CD4-positive, alpha-beta T cell (primary cell): ENCODE measurements around the gene DENND1A. TPM values are rescaled to one million over a fixed set of nuclear protein-coding genes. Genes with fewer than 3 reads are reported as not detected.

Source experiments
- ATAC-seq: fragments of 200-7000 bp; cut with Tn5 transposase; one replicate; pipeline ENCODE4 v1.10.0; 2022; ENCODE audit warnings: mild to moderate bottlenecking; ENCODE audit not compliant: poor library complexity
- CTCF ChIA-PET: fragments of 350-600 bp; sonication (Branson Sonifier 250); formaldehyde crosslinking; loops from one replicate; lab custom pipeline; 2021; ENCODE audit warnings: antibody characterized with exemption, inconsistent platforms; lab: Charles Lee
- POLR2A ChIA-PET: fragments of 350-600 bp; sonication (Branson Sonifier 250); formaldehyde crosslinking; loops from one replicate; lab custom pipeline; 2021; ENCODE audit warnings: antibody characterized with exemption, inconsistent platforms; lab: Charles Lee
- DNase-seq, 14 experiments: peaks; one replicate each; pipeline ENCODE4 v3.0.0-alpha.2; 2013 to 2020; ENCODE audit warnings: mixed read lengths in 2 of 14
- H3K27ac ChIP-seq, 2 donors: one replicate each; pipeline versions ENCODE4 v1.5.1 to v1.7.0; 2013; ENCODE audit warnings: low read length in 2 of 2, low read depth in 1 of 2, mild to moderate bottlenecking in 1 of 2
- H3K27me3 ChIP-seq, 2 experiments: 1 replicate in 1 of 2; 2 replicates in 1 of 2; pipeline versions ENCODE4 v1.6.1 to v1.7.0; 2013; ENCODE audit warnings: low read length in 2 of 2, control low read depth in 1 of 2, mild to moderate bottlenecking in 1 of 2, moderate library complexity in 1 of 2; ENCODE audit not compliant: insufficient read depth in 2 of 2, control insufficient read depth in 1 of 2
- H3K36me3 ChIP-seq: one replicate; pipeline ENCODE4 v1.6.1; 2013; ENCODE audit warnings: low read length, control low read depth; ENCODE audit not compliant: insufficient read depth
- H3K4me1 ChIP-seq: one replicate; pipeline ENCODE4 v1.6.1; 2013; ENCODE audit warnings: low read length, control low read depth; ENCODE audit not compliant: insufficient read depth
- H3K4me3 ChIP-seq: one replicate; pipeline ENCODE4 v1.5.1; 2013; ENCODE audit warnings: mild to moderate bottlenecking, low read length, moderate library complexity
- H3K9me3 ChIP-seq, 2 experiments: 1 replicate in 1 of 2; 2 replicates in 1 of 2; pipeline versions ENCODE4 v1.6.1 to v1.7.0; 2013; ENCODE audit warnings: low read length in 2 of 2, mild to moderate bottlenecking in 2 of 2, control low read depth in 1 of 2, moderate library complexity in 1 of 2; ENCODE audit not compliant: control insufficient read depth in 1 of 2, insufficient read depth in 1 of 2
- H3K27ac Mint-ChIP-seq: one replicate; pipeline ENCODE4 v1.8.0; 2020; ENCODE audit warnings: mixed read lengths
- H3K27me3 Mint-ChIP-seq: one replicate; pipeline ENCODE4 v1.8.0; 2021; ENCODE audit warnings: mixed read lengths
- H3K36me3 Mint-ChIP-seq: one replicate; pipeline ENCODE4 v1.8.0; 2021; ENCODE audit warnings: low read depth, mixed read lengths
- H3K4me1 Mint-ChIP-seq: one replicate; pipeline ENCODE4 v1.8.0; 2021; ENCODE audit warnings: low read depth, mixed read lengths
- H3K4me3 Mint-ChIP-seq: one replicate; pipeline ENCODE4 v1.8.0; 2020; ENCODE audit warnings: mild to moderate bottlenecking, mixed read lengths
- H3K9me3 Mint-ChIP-seq: one replicate; pipeline ENCODE4 v1.8.0; 2020; ENCODE audit warnings: mixed read lengths
- intact Hi-C, 2 experiments: fragments of 100-400 bp; cut with DNase I in 1 of 2; cut with micrococcal nuclease in 1 of 2; formaldehyde crosslinking; loops; one replicate each; pipeline versions ENCODE4 v1.15.1 to v1.9.0; 2023 to 2025; cut with DNase I, micrococcal nuclease
- total RNA-seq, 174 experiments: library from RNA in 2 of 174; stranded (reverse) in 2 of 174; gene quantifications; one replicate each; pipeline ENCODE4 v1.2.3 and lab custom pipeline; 2021 to 2026
- TF ChIP-seq, protein P1 (sequence below): fragments of 200-600 bp; IDR thresholded peaks from one replicate; pipeline ENCODE4 v1.8.0; 2022; ENCODE audit warnings: antibody characterized with exemption, mild to moderate bottlenecking

Gene DENND1A
- total RNA-seq, 2 experiments from 2014 or later = 20.0 to 20.6 TPM

DNA sequence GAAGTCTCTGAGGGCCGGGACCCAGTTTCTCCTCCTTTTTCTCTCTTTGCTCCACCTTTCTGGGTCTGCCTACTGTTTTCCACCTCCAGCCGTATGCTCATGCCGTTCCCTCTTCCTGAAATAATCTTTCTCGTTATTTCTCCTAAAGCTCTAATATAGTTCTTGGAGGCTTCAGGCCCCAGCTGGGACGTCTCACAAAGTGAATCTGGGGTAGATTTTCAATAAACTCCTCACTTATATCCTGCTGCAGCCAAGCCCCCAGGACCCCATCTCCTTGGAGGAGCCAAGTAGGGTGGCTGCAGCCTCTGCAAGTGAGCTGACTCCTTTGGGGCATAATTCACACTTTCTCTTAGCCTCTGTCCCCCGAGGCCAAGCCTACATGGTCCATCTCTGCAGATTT lies 588.1 kb downstream of the DENND1A start:
- Mint-ChIP-seq H3K9me3 (no peaks in the 10 kb centered on the region), H3K36me3 (no peaks in the 10 kb centered on the region), H3K4me3 (peak overlapping the region; percentile 39), H3K4me1 (peaks cover 36% of the 10 kb centered on the region), H3K27me3 (no peaks in the 10 kb centered on the region), H3K27ac (no peak overlapping the region)
- CTCF ChIA-PET = no interaction called here
- intact Hi-C loops = no loop called here
- H3K9me3 ChIP-seq = no peaks in the 10 kb centered on the region
- DNase-seq (no peak), ATAC-seq (no peak)
- TF ChIP-seq, protein P1, sequence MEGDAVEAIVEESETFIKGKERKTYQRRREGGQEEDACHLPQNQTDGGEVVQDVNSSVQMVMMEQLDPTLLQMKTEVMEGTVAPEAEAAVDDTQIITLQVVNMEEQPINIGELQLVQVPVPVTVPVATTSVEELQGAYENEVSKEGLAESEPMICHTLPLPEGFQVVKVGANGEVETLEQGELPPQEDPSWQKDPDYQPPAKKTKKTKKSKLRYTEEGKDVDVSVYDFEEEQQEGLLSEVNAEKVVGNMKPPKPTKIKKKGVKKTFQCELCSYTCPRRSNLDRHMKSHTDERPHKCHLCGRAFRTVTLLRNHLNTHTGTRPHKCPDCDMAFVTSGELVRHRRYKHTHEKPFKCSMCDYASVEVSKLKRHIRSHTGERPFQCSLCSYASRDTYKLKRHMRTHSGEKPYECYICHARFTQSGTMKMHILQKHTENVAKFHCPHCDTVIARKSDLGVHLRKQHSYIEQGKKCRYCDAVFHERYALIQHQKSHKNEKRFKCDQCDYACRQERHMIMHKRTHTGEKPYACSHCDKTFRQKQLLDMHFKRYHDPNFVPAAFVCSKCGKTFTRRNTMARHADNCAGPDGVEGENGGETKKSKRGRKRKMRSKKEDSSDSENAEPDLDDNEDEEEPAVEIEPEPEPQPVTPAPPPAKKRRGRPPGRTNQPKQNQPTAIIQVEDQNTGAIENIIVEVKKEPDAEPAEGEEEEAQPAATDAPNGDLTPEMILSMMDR = no peak
- H3K27ac ChIP-seq = no peak overlapping the region
- H3K4me1 ChIP-seq = peaks cover 29% of the 10 kb centered on the region
- H3K36me3 ChIP-seq = no peaks in the 10 kb centered on the region
- H3K27me3 ChIP-seq = no peaks in the 10 kb centered on the region
- POLR2A ChIA-PET = no interaction called here
- no peak overlapping the region for H3K4me3 ChIP-seq

DNA sequence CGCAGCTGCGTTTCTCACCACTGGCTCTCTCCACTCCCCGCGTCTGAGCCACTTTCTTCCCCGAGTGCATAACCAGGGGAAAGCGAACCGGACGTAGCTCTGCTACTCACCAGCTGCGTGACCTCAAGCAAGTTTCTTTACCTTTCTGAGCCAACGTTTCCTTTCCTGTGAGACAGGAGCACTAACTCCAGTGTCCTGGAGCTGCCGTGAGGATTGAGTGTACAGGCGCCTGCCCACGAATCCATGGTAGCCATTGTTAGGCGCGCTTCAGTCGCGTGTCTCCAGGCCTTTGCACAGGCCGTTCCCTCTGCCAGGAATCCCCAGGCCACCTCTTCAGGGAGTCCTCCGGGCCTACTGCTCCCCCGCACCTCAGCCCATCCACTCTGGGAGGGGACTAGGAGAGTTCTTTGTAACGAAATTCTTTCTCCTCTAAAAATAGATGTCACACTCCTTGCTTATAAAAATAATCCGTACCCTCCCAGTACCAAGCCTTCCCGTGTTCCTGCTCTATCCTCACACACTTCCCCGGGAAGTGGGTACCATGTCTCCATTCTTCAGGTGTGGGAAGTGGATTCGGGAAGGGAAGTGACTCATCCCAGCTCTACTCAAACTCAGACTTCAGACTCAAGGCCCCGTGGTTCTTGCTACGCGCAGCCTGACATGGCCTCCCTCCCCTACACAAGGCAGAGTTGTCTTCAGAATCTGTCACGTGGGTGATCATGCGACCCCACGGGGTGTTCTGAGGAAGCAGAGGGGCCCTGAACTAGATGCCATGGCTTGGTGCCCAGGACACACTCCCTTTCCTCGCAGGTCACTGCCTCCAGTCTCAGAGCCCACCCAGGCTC lies 590.0 kb downstream of the DENND1A start:
- no peaks in the 10 kb centered on the region for H3K36me3 Mint-ChIP-seq
- CTCF ChIA-PET = interaction anchor here (0.7 to 2.7 kb wide), 5 partner anchors 10 to 114 kb away, joined by 3 to 12 read pairs (median 3); no protein-coding TSS in a partner anchor
- Histone ChIP-seq H3K4me3 (peak overlapping the region; percentile 69), H3K27ac (peak overlapping the region; percentile 18 to 35), H3K27me3 (no peaks in the 10 kb centered on the region), H3K4me1 (peaks cover 29% of the 10 kb centered on the region), H3K9me3 (no peaks in the 10 kb centered on the region), H3K36me3 (no peaks in the 10 kb centered on the region)
- H3K9me3 Mint-ChIP-seq = no peaks in the 10 kb centered on the region
- POLR2A ChIA-PET = interaction anchor here (1.1 to 2.7 kb wide), 7 partner anchors 10 to 435 kb away, joined by 4 to 12 read pairs (median 7); partner anchors contain the start of gene RC3H2
- H3K27ac Mint-ChIP-seq = peak overlapping the region; percentile 85
- peaks cover 36% of the 10 kb centered on the region for H3K4me1 Mint-ChIP-seq
- intact Hi-C loops = loop anchor here (2.0 to 5.0 kb wide), 2 partner anchors 17 to 73 kb away; partner anchors contain the start of gene STRBP (in 2 of the 2)
- peak overlapping the region; percentile 89 for H3K4me3 Mint-ChIP-seq
- H3K27me3 Mint-ChIP-seq = no peaks in the 10 kb centered on the region
- TF ChIP-seq, protein P1 = no peak
- DNase-seq (peak in 9 of 14 experiments; percentile 26 to 59 (median 36)), ATAC-seq (peak; percentile 49)

DNA sequence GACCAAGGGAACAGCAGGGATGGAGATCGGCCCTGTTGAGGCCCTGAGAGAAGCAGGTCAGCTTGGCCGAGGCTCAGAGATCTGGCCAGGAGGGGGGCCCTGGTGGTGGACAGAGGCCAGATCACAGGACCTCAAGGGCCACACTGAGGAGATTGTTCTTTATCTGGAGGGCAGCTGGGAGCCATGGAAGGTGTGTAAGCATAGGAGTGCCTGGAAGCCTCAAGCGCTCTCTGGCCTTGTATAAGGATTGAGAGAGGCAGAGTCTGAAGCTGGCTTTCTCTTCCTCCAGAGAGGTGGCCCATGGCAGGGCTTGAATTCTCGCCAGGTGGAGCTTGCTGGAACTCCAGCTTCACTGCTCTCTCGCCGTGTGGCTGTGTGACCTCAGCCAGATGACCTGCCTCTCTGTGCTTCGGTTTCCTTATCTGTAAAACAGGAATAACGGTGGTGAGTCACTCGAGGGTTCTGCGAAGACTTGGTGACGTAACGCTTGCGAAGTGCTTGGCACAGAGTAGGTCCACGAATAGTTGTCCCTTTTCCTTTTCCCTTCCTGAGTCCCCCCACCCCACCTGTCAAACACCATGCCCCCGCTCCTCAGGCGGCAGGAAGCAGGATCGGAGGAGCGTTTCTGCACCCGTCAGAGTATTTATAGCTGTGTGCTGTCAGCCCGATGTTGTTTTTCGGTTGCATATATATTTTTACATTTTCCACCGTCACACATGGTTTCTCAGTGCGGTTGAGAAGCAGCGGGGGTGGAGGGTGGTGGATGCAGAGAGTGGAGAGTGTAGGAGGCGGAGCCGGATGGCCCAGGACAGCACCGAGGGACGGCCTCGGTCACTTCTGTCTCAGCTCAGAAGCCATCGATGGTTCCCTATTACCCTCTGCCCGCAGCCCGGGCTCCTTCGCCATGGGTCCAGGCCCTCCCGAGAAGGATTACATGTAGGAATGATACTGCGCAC lies 590.9 kb downstream of the DENND1A start:
- Histone ChIP-seq H3K4me1 (peaks cover 29% of the 10 kb centered on the region), H3K27me3 (no peaks in the 10 kb centered on the region), H3K4me3 (peak overlapping the region; percentile 69), H3K36me3 (no peaks in the 10 kb centered on the region), H3K9me3 (no peaks in the 10 kb centered on the region), H3K27ac (peak overlapping the region; percentile 18 to 35)
- peaks cover 36% of the 10 kb centered on the region for H3K4me1 Mint-ChIP-seq
- peak overlapping the region; percentile 85 for H3K27ac Mint-ChIP-seq
- TF ChIP-seq, protein P1 = no peak
- CTCF ChIA-PET = interaction anchor here (1.2 to 2.7 kb wide), 5 partner anchors 11 to 113 kb away, joined by 3 to 12 read pairs (median 4); no protein-coding TSS in a partner anchor
- H3K27me3 Mint-ChIP-seq = no peaks in the 10 kb centered on the region
- peak overlapping the region; percentile 89 for H3K4me3 Mint-ChIP-seq
- H3K36me3 Mint-ChIP-seq = no peaks in the 10 kb centered on the region
- POLR2A ChIA-PET = interaction anchor here (1.1 to 2.7 kb wide), 7 partner anchors 9 to 434 kb away, joined by 4 to 12 read pairs (median 7); partner anchors contain the start of gene RC3H2
- intact Hi-C loops = loop anchor here (2.0 to 5.0 kb wide), 2 partner anchors 16 to 72 kb away; partner anchors contain the start of gene STRBP (in 2 of the 2)
- H3K9me3 Mint-ChIP-seq = no peaks in the 10 kb centered on the region
- ATAC-seq (peak; percentile 73), DNase-seq (peak; percentile 8 to 75 (median 32))
